ENCODE measurements around the gene ROBO2.

GRCh38 chr3:77001062-77001701 lies 38.7 kb upstream of the ROBO2 start:
- TF ChIP-seq, protein P1, sequence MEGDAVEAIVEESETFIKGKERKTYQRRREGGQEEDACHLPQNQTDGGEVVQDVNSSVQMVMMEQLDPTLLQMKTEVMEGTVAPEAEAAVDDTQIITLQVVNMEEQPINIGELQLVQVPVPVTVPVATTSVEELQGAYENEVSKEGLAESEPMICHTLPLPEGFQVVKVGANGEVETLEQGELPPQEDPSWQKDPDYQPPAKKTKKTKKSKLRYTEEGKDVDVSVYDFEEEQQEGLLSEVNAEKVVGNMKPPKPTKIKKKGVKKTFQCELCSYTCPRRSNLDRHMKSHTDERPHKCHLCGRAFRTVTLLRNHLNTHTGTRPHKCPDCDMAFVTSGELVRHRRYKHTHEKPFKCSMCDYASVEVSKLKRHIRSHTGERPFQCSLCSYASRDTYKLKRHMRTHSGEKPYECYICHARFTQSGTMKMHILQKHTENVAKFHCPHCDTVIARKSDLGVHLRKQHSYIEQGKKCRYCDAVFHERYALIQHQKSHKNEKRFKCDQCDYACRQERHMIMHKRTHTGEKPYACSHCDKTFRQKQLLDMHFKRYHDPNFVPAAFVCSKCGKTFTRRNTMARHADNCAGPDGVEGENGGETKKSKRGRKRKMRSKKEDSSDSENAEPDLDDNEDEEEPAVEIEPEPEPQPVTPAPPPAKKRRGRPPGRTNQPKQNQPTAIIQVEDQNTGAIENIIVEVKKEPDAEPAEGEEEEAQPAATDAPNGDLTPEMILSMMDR (IDR thresholded peaks at IDR 0.05 in 8 of 11, conservative IDR thresholded peaks at IDR 0.05 in 3 of 11) = no peak
- TF ChIP-seq POLR2AphosphoS5 (IDR thresholded peaks at IDR 0.05) (no peak), POLR2A (IDR thresholded peaks at IDR 0.05) (no peak)
